H9 (cell line): ENCODE measurements around the gene CGB8. TPM values are rescaled to one million over a fixed set of nuclear protein-coding genes. Genes with fewer than 3 reads are reported as not detected.

Experiments
- DNase-seq: peaks from one replicate; pipeline ENCODE4 v3.0.0-alpha.2; 2017
- H2AFZ ChIP-seq: one replicate; pipeline ENCODE4 v1.6.1; 2013; ENCODE audit warnings: mild to moderate bottlenecking, low read length, control low read depth, moderate library complexity
- H2AK5ac ChIP-seq: 2 replicates; pipeline ENCODE4 v1.6.1; 2013; ENCODE audit warnings: low read length, control low read depth, mixed read lengths; ENCODE audit not compliant: insufficient read length
- H2BK120ac ChIP-seq: one replicate; pipeline ENCODE4 v1.6.1; 2013; ENCODE audit warnings: low read depth, mild to moderate bottlenecking, low read length, control low read depth, inconsistent platforms; ENCODE audit not compliant: poor library complexity, severe bottlenecking
- H2BK12ac ChIP-seq: 2 replicates; pipeline ENCODE4 v1.6.1; 2013; ENCODE audit warnings: low read length, control low read depth, mixed read lengths, low read depth; ENCODE audit not compliant: insufficient read length
- H2BK15ac ChIP-seq: 2 replicates; pipeline ENCODE4 v1.6.1; 2013; ENCODE audit warnings: low read depth, low read length, control low read depth
- H2BK20ac ChIP-seq: one replicate; pipeline ENCODE4 v1.6.1; 2013; ENCODE audit warnings: low read depth, mild to moderate bottlenecking, low read length, control low read depth, inconsistent platforms; ENCODE audit not compliant: poor library complexity, severe bottlenecking
- H2BK5ac ChIP-seq: 2 replicates; pipeline ENCODE4 v1.6.1; 2013; ENCODE audit warnings: low read length, control low read depth, mixed read lengths; ENCODE audit not compliant: insufficient read length
- H3K14ac ChIP-seq: 2 replicates; pipeline ENCODE4 v1.6.1; 2013; ENCODE audit warnings: low read length, control low read depth; ENCODE audit not compliant: insufficient read depth
- H3K18ac ChIP-seq: 2 replicates; pipeline ENCODE4 v1.6.1; 2013; ENCODE audit warnings: low read depth, mild to moderate bottlenecking, mixed read lengths, low read length, control low read depth; ENCODE audit not compliant: insufficient read length
- H3K23ac ChIP-seq: 2 replicates; pipeline ENCODE4 v1.6.1; 2013; ENCODE audit warnings: low read length, control low read depth, mixed read lengths, low read depth; ENCODE audit not compliant: insufficient read length
- H3K23me2 ChIP-seq: 2 replicates; pipeline ENCODE4 v1.6.1; 2013; ENCODE audit warnings: low read depth, mild to moderate bottlenecking, mixed read lengths, low read length, control low read depth; ENCODE audit not compliant: insufficient read length, poor library complexity, severe bottlenecking
- H3K27ac ChIP-seq: 2 replicates; pipeline ENCODE4 v1.5.1; 2013; ENCODE audit warnings: low read length, control low read depth, mixed read lengths, low read depth; ENCODE audit not compliant: insufficient read length
- H3K27me3 ChIP-seq: 2 replicates; pipeline ENCODE4 v1.6.1; 2013; ENCODE audit warnings: low read length, control low read depth, inconsistent platforms; ENCODE audit not compliant: insufficient read depth
- H3K4ac ChIP-seq: 2 replicates; pipeline ENCODE4 v1.6.1; 2013; ENCODE audit warnings: low read depth, mild to moderate bottlenecking, control low read depth, inconsistent platforms, low read length, moderate library complexity
- H3K4me1 ChIP-seq: 2 replicates; pipeline ENCODE4 v1.6.1; 2013; ENCODE audit warnings: low read length, control low read depth, inconsistent platforms; ENCODE audit not compliant: insufficient read depth
- H3K4me2 ChIP-seq: 2 replicates; pipeline ENCODE4 v1.6.1; 2013; ENCODE audit warnings: low read length, control low read depth, mixed read lengths; ENCODE audit not compliant: insufficient read length, insufficient read depth
- H3K56ac ChIP-seq: 2 replicates; pipeline ENCODE4 v1.6.1; 2013; ENCODE audit warnings: low read depth, mild to moderate bottlenecking, mixed read lengths, low read length, control low read depth; ENCODE audit not compliant: insufficient read length
- H3K79me1 ChIP-seq: 2 replicates; pipeline ENCODE4 v1.6.1; 2013; ENCODE audit warnings: low read depth, mild to moderate bottlenecking, moderate library complexity, low read length, control low read depth, inconsistent platforms; ENCODE audit not compliant: insufficient read depth, poor library complexity, severe bottlenecking
- H3K79me2 ChIP-seq: 2 replicates; pipeline ENCODE4 v1.6.1; 2013; ENCODE audit warnings: low read length, control low read depth, inconsistent platforms; ENCODE audit not compliant: insufficient read depth
- H3K9ac ChIP-seq: 2 replicates; pipeline ENCODE4 v1.6.1; 2013; ENCODE audit warnings: low read length, control low read depth, mixed read lengths; ENCODE audit not compliant: insufficient read length; ENCODE audit errors: extremely low read depth
- H3K9me3 ChIP-seq: one replicate; pipeline ENCODE4 v1.6.1; 2013; ENCODE audit warnings: low read depth, low read length, inconsistent platforms; ENCODE audit not compliant: control insufficient read depth
- H3T11ph ChIP-seq: one replicate; pipeline ENCODE4 v1.6.1; 2013; ENCODE audit warnings: mild to moderate bottlenecking, low read length, control low read depth, inconsistent platforms
- H4K20me1 ChIP-seq: one replicate; pipeline ENCODE4 v1.6.1; 2013; ENCODE audit not compliant: control insufficient read depth, insufficient read length, insufficient read depth
- H4K5ac ChIP-seq: 2 replicates; pipeline ENCODE4 v1.6.1; 2013; ENCODE audit warnings: low read depth, mild to moderate bottlenecking, mixed read lengths, low read length, control low read depth; ENCODE audit not compliant: insufficient read length
- H4K8ac ChIP-seq: replicated peaks from 2 replicates; pipeline ENCODE4 v1.6.1; 2013; ENCODE audit warnings: low read length, control low read depth, mixed read lengths, low read depth; ENCODE audit not compliant: insufficient read length
- H4K91ac ChIP-seq: 2 replicates; pipeline ENCODE4 v1.6.1; 2013; ENCODE audit warnings: low read depth, mild to moderate bottlenecking, moderate library complexity, mixed read lengths, low read length, control low read depth; ENCODE audit not compliant: insufficient read length
- H3K27ac Mint-ChIP-seq, 3 experiments: 2 replicates in 2 of 3; 3 replicates in 1 of 3; pipeline ENCODE4 v1.8.0; 2020 to 2021; ENCODE audit warnings: mixed read lengths in 3 of 3, mild to moderate bottlenecking in 1 of 3, moderate library complexity in 1 of 3
- H3K27me3 Mint-ChIP-seq: 2 replicates; pipeline ENCODE4 v1.8.0; 2021; ENCODE audit warnings: low read depth, mild to moderate bottlenecking, moderate library complexity, mixed read lengths
- H3K36me3 Mint-ChIP-seq, 3 experiments: 2 replicates in 2 of 3; 3 replicates in 1 of 3; pipeline ENCODE4 v1.8.0; 2020 to 2021; ENCODE audit warnings: low read depth in 3 of 3, mixed read lengths in 3 of 3; ENCODE audit not compliant: insufficient read depth in 1 of 3
- H3K4me1 Mint-ChIP-seq, 2 experiments: 2 replicates each; pipeline ENCODE4 v1.8.0; 2020; ENCODE audit warnings: mixed read lengths in 2 of 2
- H3K4me3 Mint-ChIP-seq, 2 experiments: 2 replicates in 1 of 2; 3 replicates in 1 of 2; pipeline ENCODE4 v1.8.0; 2020 to 2021; ENCODE audit warnings: mild to moderate bottlenecking in 2 of 2, mixed read lengths in 2 of 2, moderate library complexity in 1 of 2
- H3K9me3 Mint-ChIP-seq, 2 experiments: 2 replicates in 1 of 2; 3 replicates in 1 of 2; pipeline ENCODE4 v1.8.0; 2020; ENCODE audit warnings: mild to moderate bottlenecking in 2 of 2, mixed read lengths in 2 of 2, moderate library complexity in 1 of 2
- CTCF ChIP-seq: fragments of 200-600 bp; sonication (generic); conservative IDR thresholded peaks from 3 replicates; pipeline ENCODE4 v1.8.0; 2021; ENCODE audit warnings: antibody characterized with exemption, mild to moderate bottlenecking
- WGBS: extraction: QIAGEN DNeasy Blood & Tissue Kit; methylation state at CpG from one replicate; pipeline ENCODE4 v1.1.7; 2013; ENCODE audit warnings: missing lambda C conversion rate, low lambda C conversion rate, mixed read lengths; ENCODE audit not compliant: insufficient read length; ENCODE audit errors: extremely low coverage; 5-methylcytosine and 5-hydroxymethylcytosine counted together
- total RNA-seq: library from RNA; stranded (reverse); gene quantifications from 2 replicates; pipeline ENCODE4 v1.2.1, GENCODE V29; 2021

Gene CGB8
- total RNA-seq, 1 experiment from 2014 or later = not detected

GRCh38 chr19:49073514-49074378 lies 24.8 kb upstream of the CGB8 start:
- no peak overlapping the region for H2AFZ ChIP-seq
- no peak overlapping the region for H3K27ac Mint-ChIP-seq
- H3K27ac ChIP-seq = no peak overlapping the region
- H3K9me3 Mint-ChIP-seq = peaks cover 9 to 11% of the 10 kb centered on the region in 2 experiments; a peak in 4 of 5 replicates
- H3K79me1 ChIP-seq = no peaks in the 10 kb centered on the region
- H4K91ac ChIP-seq = no peak overlapping the region
- no peak overlapping the region for H2BK120ac ChIP-seq
- H3K4me1 ChIP-seq = no peaks in the 10 kb centered on the region
- H2BK20ac ChIP-seq = no peak overlapping the region
- H3K79me2 ChIP-seq = no peaks in the 10 kb centered on the region
- H3K4me1 Mint-ChIP-seq = peaks cover 4 to 20% of the 10 kb centered on the region in 2 experiments; a peak in 3 of 4 replicates
- H3K9ac ChIP-seq = no peak overlapping the region
- H3K4ac ChIP-seq = no peak overlapping the region
- no peak overlapping the region for H3T11ph ChIP-seq
- peak; percentile 60 for TF ChIP-seq CTCF
- no peak overlapping the region for H2AK5ac ChIP-seq
- peak overlapping the region; percentile 38 to 77; a peak in 4 of 5 replicates for H3K4me3 Mint-ChIP-seq
- peaks cover 74% of the 10 kb centered on the region for H3K27me3 Mint-ChIP-seq
- no peak overlapping the region for H3K14ac ChIP-seq
- no peak overlapping the region for H3K23ac ChIP-seq
- H2BK12ac ChIP-seq = no peak overlapping the region
- H3K18ac ChIP-seq = no peak overlapping the region
- H3K27me3 ChIP-seq = peaks cover 36% of the 10 kb centered on the region
- H3K4me2 ChIP-seq = no peak overlapping the region
- no peak overlapping the region for H4K5ac ChIP-seq
- no peak overlapping the region for H2BK5ac ChIP-seq
- WGBS = no CpG with 5 or more reads among the region's 23 CpGs
- H2BK15ac ChIP-seq = no peak overlapping the region
- no peak overlapping the region for H4K8ac ChIP-seq
- H3K56ac ChIP-seq = no peak overlapping the region
- no peaks in the 10 kb centered on the region for H3K9me3 ChIP-seq
- H3K23me2 ChIP-seq = no peaks in the 10 kb centered on the region
- H4K20me1 ChIP-seq = no peaks in the 10 kb centered on the region
- H3K36me3 Mint-ChIP-seq = peaks cover 0 to 1% (median 0%) of the 10 kb centered on the region in 3 experiments; a peak in 1 of 7 replicates
- DNase-seq = peak; percentile 71
